GM19438 (cell line): ENCODE data around the gene PLXNC1.

Source experiments
- ATAC-seq: cut with Tn5 transposase; IDR thresholded peaks from one replicate; pipeline ENCODE4 v1.9.1; 2021; ENCODE audit warnings: low read depth; ENCODE audit not compliant: unreplicated experiment

Gene PLXNC1

DNA sequence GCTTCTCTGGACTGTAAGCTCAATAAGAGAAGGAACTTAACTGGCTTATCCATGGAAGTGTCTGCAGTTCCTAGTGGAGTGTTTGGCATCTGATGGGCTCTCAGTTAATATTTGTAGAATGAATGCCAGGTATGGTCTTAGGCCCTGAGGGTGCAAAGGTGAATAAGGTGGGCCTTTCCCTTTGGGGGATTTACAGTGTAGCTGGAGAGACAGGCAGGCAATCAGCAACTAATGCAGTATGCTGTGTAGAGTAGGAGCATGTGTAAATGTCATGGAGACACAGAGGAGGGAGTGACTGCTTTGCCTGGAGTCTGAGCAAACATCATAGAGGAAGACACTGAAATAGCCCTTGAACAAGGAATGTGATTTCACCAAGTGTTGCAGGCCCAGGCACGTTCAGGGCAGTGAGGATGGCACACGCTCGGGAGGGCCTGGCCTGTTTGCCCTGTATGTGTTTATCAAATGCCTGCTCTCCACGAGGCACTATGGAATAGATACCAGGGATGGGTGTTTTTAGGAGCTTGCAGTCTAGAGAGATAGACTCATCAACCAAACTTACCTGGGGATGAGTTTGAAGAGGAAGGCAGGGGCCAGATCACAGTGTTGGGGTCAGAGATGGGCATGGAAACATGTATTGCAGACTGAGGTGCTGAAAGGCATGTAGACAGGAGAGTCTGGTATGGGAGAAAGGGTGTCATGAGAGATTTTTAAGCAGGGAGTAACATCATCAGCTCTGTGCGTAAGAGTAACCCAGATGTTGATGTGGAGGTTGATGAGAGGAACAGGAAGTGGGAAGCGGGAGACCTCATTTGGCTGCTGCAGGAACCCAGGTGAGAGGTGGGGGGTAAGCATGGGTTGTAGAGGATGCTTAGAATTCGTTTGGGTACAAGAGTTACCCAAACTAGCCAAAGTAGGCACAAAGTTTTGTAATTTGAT lies 54.1 kb downstream of the PLXNC1 start:
- no peak for ATAC-seq

- no peak for ATAC-seq
These were observed 54.8 kb downstream of the PLXNC1 start for GRCh38 chr12:94203181-94203546.

DNA sequence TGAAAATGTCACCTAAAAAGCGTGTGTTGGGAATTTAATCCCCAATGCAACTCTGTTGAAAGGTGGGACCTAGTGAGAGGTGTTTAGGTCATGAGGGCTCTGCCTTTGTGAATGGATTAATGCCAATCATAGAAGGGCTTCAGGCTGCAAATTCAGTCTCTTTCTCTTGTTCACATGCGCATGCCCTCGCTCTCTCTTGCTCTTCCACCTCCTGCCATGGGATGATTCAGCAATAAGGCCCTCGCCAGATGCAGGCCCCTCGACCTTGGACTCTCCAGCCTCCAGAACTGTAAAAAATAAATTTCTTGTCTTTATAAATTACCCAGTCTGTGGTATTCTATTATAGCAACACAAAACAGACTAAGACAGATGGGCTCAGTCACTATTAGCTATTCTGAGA lies 55.4 kb downstream of the PLXNC1 start:
- ATAC-seq, result no peak

DNA sequence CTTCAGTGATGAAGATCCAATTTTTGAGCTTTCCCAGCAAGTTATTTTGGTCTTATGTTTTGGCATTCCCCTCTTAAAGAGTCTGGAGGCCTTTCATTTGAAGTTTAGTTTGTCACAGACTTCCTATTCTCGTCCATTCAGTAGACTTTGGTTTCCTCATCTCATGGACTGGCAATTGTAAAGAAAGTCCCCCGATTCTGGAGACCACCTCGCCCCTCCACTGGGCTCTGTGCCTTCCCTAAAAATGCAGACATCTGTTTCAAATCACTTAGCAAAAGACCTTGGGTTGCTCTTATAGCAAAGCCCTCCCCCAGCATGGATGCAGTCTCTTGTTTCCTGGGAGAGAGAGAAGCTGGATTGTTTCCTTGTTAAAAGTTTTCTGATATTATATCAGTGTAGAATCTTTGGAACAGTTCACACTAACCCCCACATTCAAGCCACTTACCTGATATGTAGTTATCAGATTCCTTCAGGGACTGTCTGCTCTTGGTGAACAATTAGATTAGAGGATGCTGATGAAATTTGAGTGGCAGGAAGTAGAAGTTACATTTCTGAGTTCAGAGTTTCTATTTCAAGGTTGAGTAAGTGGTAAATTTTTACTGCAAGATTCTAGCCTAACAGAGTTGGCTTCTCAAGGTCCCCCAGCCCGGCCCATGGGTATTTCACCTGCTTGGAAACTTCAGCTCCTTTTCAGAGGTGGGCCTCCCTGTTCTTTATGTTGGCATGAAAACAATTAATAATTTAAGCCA lies 56.3 kb downstream of the PLXNC1 start:
- ATAC-seq, result peak; percentile 38

DNA sequence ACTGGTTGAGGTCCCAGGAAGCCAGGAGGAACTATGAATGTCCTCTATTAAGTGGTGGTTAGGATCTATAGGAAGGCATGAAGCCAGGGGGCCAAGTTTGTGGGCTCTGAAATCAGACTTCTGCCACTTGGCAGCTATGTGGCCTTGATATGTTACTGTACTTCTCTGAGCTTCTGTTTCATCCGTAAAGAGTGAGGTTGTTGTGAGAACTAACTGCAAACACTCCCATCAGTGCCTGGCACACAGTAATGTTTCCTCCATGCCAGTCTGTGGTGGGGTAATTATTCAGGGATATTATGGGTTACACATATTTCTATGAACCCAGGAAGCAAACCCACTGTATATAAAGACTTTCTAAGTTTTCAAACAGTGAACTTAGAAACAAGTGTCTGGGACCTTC lies 57.4 kb downstream of the PLXNC1 start:
- ATAC-seq, result no peak

DNA sequence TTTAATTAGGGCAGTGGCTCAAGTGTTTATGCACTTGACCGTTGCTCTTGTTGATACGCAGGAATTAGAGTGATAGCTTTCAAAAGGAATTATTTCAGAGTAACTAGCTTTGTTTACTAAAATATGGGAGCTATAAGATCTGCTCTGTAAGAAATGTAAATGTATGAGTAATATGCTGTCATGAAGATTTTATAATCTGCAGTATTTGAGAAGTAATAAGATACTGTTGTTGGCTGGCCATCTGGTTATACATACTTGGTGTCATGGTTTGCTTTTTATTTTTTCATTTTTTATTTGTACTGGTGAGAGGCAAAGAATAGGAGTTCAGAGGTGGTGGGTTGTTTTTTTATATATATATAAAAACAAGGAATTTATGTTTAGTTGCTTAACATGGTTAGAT lies 58.5 kb downstream of the PLXNC1 start:
- no peak for ATAC-seq

- no peak for ATAC-seq
These were observed 59.1 kb downstream of the PLXNC1 start for GRCh38 chr12:94207467-94207848.

DNA sequence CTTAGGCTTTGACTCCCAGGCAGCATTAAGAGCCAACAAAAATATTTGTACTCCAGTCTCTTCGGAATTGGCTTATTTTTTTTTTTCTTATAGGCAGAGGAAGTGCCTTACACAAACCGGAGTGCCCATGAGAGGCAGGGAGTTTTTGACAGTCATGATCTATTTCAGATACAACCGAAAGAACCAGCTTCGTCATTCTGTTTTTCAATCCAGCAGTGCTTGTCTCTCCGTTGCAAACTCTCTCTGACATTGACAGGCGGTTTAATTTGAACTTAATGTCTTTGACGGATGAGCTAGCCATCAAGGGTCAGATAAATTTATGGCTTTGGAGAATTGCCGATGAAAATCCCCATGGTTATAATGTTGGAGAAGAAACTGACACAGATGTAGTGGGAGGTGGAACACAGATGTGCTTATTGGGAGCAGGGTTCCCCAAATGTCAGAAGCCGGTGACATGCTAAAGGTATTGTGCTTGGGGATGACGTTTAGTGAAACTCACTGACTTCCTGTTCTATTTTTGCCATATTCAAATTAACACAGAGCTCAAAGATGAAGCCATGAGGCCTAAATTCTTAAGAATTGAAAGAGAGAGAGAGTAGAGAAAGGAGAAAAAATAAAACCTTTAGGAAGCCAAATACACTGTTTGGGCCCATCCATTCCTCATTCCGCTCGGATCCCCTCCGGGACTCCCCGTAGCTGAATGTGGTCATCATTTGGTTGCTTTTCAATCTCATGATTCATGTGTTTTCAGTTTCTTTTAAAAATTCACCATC lies 59.7 kb downstream of the PLXNC1 start:
- ATAC-seq, result peak; percentile 81

GRCh38 chr12:94208622-94208966 lies 60.2 kb downstream of the PLXNC1 start:
- peak; percentile 24 for ATAC-seq

GRCh38 chr12:94209240-94209639 lies 60.9 kb downstream of the PLXNC1 start:
- ATAC-seq, result no peak

DNA sequence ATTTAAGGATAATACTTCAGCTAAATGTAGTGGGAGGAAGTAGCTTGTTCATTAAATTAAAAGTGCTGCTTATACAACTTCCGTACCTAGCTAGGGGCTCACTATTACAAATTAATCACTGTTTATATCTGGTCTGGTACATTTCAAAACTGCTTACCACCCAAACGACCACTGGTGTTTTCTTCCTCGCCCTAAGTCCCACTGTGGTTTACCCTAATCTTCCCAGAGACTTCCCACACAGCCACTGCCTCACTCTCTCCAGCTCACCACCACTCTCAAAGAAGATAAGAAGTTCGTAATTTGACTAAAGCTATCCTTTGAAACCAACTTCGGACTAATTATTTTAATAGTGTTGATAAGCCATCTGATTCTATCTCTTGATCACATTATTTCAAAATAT lies 62.6 kb downstream of the PLXNC1 start:
- ATAC-seq, result no peak

GRCh38 chr12:94218233-94218632 lies 69.9 kb downstream of the PLXNC1 start:
- ATAC-seq, result no peak

DNA sequence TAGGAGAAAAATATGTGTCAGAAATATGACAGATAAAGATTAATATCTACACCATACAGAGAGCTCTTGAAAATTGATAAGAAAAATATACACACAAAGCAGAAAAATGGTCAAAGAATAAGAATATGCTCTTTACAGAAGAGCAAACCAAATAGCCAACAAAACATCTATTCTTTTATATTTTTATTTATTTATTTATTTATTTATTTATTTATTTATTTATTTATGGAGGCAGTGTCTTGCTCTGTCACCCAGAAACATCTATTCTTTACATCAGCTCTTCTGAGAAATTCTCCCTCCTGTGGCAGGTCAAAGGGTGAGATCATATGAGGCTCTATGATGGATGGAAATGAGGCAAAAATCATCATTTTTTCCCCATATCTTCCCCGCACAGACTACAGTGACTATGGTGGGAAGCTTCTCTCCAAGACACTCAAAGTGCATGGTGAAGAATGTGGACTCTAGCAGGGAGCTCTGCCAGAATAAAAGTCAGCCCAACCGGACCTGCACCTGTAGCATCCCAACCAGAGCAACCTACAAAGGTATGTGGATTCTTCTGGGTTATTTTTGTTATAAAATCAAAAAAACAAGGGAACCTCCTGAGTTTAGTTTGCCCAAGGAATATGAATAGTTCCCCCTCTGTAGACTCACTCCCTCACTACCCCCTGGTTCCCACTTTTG lies 71.4 kb downstream of the PLXNC1 start:
- ATAC-seq, result no peak

DNA sequence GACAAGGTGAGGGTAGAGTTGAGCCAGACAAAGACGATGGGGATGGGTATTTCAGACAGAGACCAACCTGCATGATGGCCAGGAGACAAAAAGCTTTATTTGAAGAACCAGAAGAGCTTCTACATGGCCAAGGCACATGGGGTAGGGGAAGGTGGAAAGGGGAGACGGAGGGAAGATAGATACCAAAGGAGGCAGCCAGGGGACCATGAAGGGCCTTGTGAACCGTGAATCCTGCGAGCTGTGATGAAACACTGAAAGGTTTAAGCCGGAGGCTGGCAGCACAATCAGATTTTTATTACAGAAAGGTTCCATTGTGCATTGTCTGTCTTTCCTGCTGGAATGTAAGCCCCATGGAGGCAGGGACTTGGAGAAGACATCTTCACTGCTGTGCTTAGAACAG lies 72.4 kb downstream of the PLXNC1 start:
- ATAC-seq, result no peak

DNA sequence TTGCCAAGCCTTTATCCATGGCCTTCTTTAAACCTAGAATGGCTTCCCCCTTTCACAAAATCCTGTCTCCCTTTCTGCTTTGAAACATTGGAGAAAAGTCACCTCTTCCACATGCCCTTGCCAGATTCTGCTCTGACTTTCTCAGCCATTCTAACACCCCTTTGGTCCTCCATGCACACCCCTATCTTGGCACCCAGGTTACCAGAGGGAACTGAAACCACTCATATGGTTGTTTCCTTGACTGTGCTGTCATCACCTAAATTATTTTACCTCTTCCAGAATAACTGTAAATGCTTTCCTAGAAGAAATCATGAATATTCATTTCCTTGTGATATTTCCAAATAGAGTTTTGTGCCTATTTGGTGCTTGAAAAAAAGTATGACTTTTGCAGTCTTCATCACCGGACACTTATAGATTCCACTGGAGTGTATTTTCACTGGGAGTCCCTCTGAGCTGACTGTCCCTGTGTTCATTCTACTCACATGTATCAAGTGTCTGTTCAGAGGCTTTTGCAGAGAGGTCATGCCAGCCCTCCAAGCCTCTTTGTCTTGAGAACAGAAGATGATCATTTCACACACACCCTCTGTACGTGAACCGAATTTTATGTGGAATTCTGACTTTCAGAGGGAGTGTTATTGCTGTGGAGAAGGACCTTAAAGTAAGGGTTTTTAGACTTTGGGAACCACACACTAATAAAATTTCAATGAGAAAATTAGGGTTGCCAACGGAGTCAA lies 74.1 kb downstream of the PLXNC1 start:
- no peak for ATAC-seq

GRCh38 chr12:94223842-94224241 lies 75.5 kb downstream of the PLXNC1 start:
- no peak for ATAC-seq

GRCh38 chr12:94225506-94225905 lies 77.1 kb downstream of the PLXNC1 start:
- ATAC-seq, result no peak

GRCh38 chr12:94225947-94226630 lies 77.7 kb downstream of the PLXNC1 start:
- ATAC-seq, result no peak

- ATAC-seq, result no peak
These were observed 78.7 kb downstream of the PLXNC1 start for GRCh38 chr12:94227066-94227465.
